HG03108 (cell line): Measurements from ENCODE around the gene TRIB2.

Experiments used
- ATAC-seq: cut with Tn5 transposase; IDR thresholded peaks from one replicate; pipeline ENCODE4 v1.9.1; 2021; ENCODE audit warnings: moderate library complexity; ENCODE audit not compliant: unreplicated experiment

TRIB2 gene

GRCh38 chr2:12771154-12771553 is 54.4 kb downstream of the TRIB2 start:
- ATAC-seq: no peak

GRCh38 chr2:12773586-12774394 is 57.1 kb downstream of the TRIB2 start:
- ATAC-seq: no peak

GRCh38 chr2:12774395-12774727 is 57.6 kb downstream of the TRIB2 start:
- no peak for ATAC-seq

- ATAC-seq: no peak
Measured at GRCh38 chr2:12776521-12776961, 59.8 kb downstream of the TRIB2 start.

- no peak for ATAC-seq
Measured at GRCh38 chr2:12778369-12778768, 61.6 kb downstream of the TRIB2 start.

- ATAC-seq: no peak
Measured at GRCh38 chr2:12778811-12779579, 62.3 kb downstream of the TRIB2 start.

- ATAC-seq: no peak
Measured at GRCh38 chr2:12781329-12781728, 64.6 kb downstream of the TRIB2 start.

GRCh38 chr2:12787891-12788801 is 71.4 kb downstream of the TRIB2 start:
- ATAC-seq: no peak

GRCh38 chr2:12791906-12792305 is 75.2 kb downstream of the TRIB2 start:
- no peak for ATAC-seq
